Sigmoid colon (tissue), 7 donors: ENCODE measurements around the gene RPL7L1. TPM values are rescaled to one million over a fixed set of nuclear protein-coding genes. Genes with fewer than 3 reads are reported as not detected.
"Not testable (repeated sequence)": the region's sequence is repeated elsewhere in the genome, so short reads cannot be mapped to it uniquely, and the experiment has no call there.

ENCODE experiments used
- DNase-seq: peaks from one replicate; pipeline ENCODE4 v3.0.0-alpha.2; 2019
- H3K27ac ChIP-seq, 4 donors: fragments of 200-600 bp; sonication (generic); one replicate each; pipeline ENCODE4 v1.5.1; 2016 to 2019; ENCODE audit warnings: mild to moderate bottlenecking in 1 of 4
- H3K27me3 ChIP-seq, 3 donors: fragments of 200-600 bp; sonication (generic); one replicate each; pipeline ENCODE4 v1.5.1; 2019; ENCODE audit warnings: mild to moderate bottlenecking in 1 of 3
- H3K36me3 ChIP-seq, 4 donors: fragments of 200-600 bp; sonication (generic); one replicate each; pipeline ENCODE4 v1.5.1; 2016 to 2019
- H3K4me1 ChIP-seq, 4 donors: fragments of 200-600 bp; sonication (generic); one replicate each; pipeline ENCODE4 v1.5.1; 2017 to 2019
- H3K4me3 ChIP-seq, 4 donors: fragments of 200-600 bp; sonication (generic); one replicate each; pipeline ENCODE4 v1.5.1; 2017 to 2019; ENCODE audit warnings: mild to moderate bottlenecking in 2 of 4, moderate library complexity in 1 of 4
- H3K9me3 ChIP-seq, 4 donors: fragments of 200-600 bp in 3 of 4; sonication (generic) in 3 of 4; one replicate each; pipeline versions ENCODE4 v1.5.1 to v1.6.1; 2013 to 2019
- EP300 ChIP-seq, 4 donors: sonication (generic); formaldehyde crosslinking; IDR thresholded peaks; one replicate each; pipeline ENCODE4 v1.6.1; 2017; ENCODE audit warnings: antibody characterized with exemption in 4 of 4
- POLR2A ChIP-seq, 2 donors: fragments of 450-650 bp; IDR thresholded peaks; one replicate each; pipeline ENCODE4 v1.6.1; 2016; ENCODE audit warnings: antibody characterized with exemption in 2 of 2, mild to moderate bottlenecking in 2 of 2, moderate library complexity in 2 of 2
- POLR2AphosphoS5 ChIP-seq, 4 donors: sonication (generic); formaldehyde crosslinking; IDR thresholded peaks; one replicate each; pipeline ENCODE4 v1.6.1; 2017; ENCODE audit warnings: antibody characterized with exemption in 4 of 4
- WGBS, 2 donors: extraction: QIAGEN DNeasy Blood & Tissue Kit; methylation state at CpG; one replicate each; pipeline ENCODE4 v1.1.7; 2013; 5-methylcytosine and 5-hydroxymethylcytosine counted together
- intact Hi-C: fragments of 100-400 bp; cut with DNase I; formaldehyde crosslinking; loops from one replicate; pipeline ENCODE4 v1.15.1; 2023
- polyA plus RNA-seq, 3 donors: library from polyadenylated mRNA; stranded (reverse); fragments of 200-250 nt; gene quantifications; one replicate each; pipeline ENCODE4 v1.2.3, GENCODE V29; 2013
- total RNA-seq, 4 donors: library from RNA; depleted of rRNA; stranded (reverse); fragments of >200 nt; gene quantifications; one replicate each; pipeline ENCODE4 v1.1.0, GENCODE V29; 2016
- TF ChIP-seq, protein P1 (sequence below), 4 experiments: fragments of 450-650 bp in 3 of 4; fragments of 200-600 bp in 1 of 4; IDR thresholded peaks; one replicate each; pipeline ENCODE4 v1.5.1; 2016 to 2019; ENCODE audit warnings: antibody characterized with exemption in 4 of 4, mild to moderate bottlenecking in 3 of 4, moderate library complexity in 2 of 4
- donor health status: healthy with polysubstance abuse.
- donor health status: Bipolar disorder and iron deficiency.
- donor health status: healthy.

Gene RPL7L1
- total and polyA plus RNA-seq, 7 donors: 30.6 to 79.0 (median 67.6) TPM

DNA sequence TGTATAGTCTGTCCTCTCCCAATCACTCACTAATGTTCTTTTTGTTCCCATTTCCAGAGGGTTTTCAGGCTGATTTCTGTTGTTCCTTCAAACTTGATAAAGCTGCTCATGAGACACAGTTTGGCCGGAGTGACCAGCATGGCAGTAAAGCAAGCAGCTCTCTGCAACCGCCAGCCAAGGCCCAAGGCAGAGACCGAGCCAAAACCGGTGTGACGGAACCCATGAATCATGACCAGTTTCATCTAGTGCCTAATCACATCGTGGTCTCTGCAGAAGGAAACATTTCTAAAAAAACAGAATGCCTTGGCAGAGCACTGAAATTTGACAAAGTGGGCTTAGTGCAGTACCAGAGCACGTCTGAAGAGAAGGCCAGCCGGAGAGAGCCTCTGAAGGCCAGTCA is 14.8 kb upstream of the RPL7L1 start:
- no peaks in the 10 kb centered on the region for H3K9me3 ChIP-seq
- intact Hi-C loops: no loop called here
- no peak for DNase-seq
- no peak for TF ChIP-seq POLR2A (IDR thresholded peaks at IDR 0.05)
- TF ChIP-seq POLR2AphosphoS5 (IDR thresholded peaks at IDR 0.05): no peak
- TF ChIP-seq, protein P1, sequence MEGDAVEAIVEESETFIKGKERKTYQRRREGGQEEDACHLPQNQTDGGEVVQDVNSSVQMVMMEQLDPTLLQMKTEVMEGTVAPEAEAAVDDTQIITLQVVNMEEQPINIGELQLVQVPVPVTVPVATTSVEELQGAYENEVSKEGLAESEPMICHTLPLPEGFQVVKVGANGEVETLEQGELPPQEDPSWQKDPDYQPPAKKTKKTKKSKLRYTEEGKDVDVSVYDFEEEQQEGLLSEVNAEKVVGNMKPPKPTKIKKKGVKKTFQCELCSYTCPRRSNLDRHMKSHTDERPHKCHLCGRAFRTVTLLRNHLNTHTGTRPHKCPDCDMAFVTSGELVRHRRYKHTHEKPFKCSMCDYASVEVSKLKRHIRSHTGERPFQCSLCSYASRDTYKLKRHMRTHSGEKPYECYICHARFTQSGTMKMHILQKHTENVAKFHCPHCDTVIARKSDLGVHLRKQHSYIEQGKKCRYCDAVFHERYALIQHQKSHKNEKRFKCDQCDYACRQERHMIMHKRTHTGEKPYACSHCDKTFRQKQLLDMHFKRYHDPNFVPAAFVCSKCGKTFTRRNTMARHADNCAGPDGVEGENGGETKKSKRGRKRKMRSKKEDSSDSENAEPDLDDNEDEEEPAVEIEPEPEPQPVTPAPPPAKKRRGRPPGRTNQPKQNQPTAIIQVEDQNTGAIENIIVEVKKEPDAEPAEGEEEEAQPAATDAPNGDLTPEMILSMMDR (IDR thresholded peaks at IDR 0.05): no peak
- TF ChIP-seq EP300 (IDR thresholded peaks at IDR 0.05): no peak
- no peak overlapping the region for H3K27ac ChIP-seq
- peaks cover 32 to 99% (median 50%) of the 10 kb centered on the region in 4 donors for H3K36me3 ChIP-seq
- no peaks in the 10 kb centered on the region for H3K27me3 ChIP-seq
- H3K4me3 ChIP-seq: no peak overlapping the region
- 86 to 91% methylated on average over 8 of the region's 8 CpGs for WGBS, 2 donors
- no peaks in the 10 kb centered on the region for H3K4me1 ChIP-seq

DNA sequence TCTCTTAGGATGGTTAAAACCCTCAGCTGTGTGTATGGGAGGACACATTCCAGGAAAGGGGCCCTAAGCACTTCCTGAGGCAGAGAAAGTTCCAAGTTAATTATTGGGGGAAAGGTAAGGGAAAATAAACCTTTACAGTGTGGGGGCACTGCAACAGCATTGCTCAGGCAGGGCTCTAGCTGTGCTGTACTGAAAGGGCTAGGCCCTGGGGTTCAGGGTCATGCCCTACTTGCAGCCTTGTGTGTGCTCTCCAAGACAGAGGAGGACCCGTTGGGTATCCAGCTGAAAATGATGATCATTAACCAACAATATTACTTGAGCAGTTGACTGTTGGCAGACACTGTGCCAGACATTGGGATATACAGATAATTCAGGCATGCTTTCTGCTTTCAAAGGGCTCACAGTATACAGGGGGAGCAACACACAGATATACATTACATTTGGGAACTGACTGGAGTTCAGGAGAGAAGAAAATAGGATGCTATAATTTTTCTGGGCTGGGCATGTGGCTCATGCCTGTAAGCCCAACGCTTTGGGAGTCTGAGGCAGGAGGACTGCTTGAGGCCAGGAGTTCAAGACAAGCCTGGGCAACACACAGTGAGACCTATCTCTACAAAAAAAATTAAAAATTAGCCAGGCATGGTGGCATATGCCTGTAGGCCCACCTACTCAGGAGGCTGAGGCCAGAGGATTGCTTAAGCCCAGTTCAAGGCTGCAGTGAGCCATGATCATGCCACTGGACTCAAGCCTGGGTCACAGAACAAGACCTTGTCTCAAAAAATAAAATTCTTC is 9.1 kb upstream of the RPL7L1 start:
- no peak overlapping the region for H3K4me3 ChIP-seq
- intact Hi-C loops: no loop called here
- H3K9me3 ChIP-seq: no peaks in the 10 kb centered on the region
- 58 to 72% methylated on average over 2 of the region's 2 CpGs for WGBS, 2 donors
- no peaks in the 10 kb centered on the region for H3K4me1 ChIP-seq
- TF ChIP-seq POLR2A (IDR thresholded peaks at IDR 0.05): no peak
- no peak for DNase-seq
- H3K36me3 ChIP-seq: peaks cover 3 to 41% (median 13%) of the 10 kb centered on the region in 4 donors
- H3K27me3 ChIP-seq: no peaks in the 10 kb centered on the region
- no peak overlapping the region for H3K27ac ChIP-seq

DNA sequence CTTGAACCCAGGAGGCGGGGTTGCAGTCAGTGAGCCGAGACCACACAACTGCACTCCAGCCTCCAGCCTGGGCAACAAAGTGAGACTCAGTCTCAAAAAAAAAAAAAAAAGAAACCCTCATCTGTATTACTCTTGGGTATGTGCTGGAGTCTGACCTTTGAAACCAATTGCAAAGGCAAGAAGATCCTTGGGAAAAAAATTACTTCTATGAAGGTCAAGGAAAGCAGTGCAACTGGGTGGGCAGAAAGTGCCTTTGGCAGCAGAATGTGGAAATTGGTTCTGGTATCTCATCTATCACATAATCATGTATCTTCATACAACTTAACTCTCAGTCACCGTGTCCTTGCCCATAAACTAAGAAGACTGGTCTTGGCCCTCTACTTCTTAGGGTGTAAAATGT is 7.7 kb upstream of the RPL7L1 start:
- DNase-seq: no peak
- peaks cover 3 to 28% (median 7%) of the 10 kb centered on the region in 4 donors for H3K36me3 ChIP-seq
- no peak for TF ChIP-seq POLR2A (IDR thresholded peaks at IDR 0.05)
- peaks cover 0 to under 1% (median 0%) of the 10 kb centered on the region in 4 donors for H3K4me1 ChIP-seq
- intact Hi-C loops: no loop called here
- H3K4me3 ChIP-seq: no peak overlapping the region
- no peaks in the 10 kb centered on the region for H3K9me3 ChIP-seq
- H3K27me3 ChIP-seq: no peaks in the 10 kb centered on the region
- no peak overlapping the region for H3K27ac ChIP-seq
- WGBS, 2 donors: 79 to 84% methylated on average over 3 of the region's 3 CpGs

DNA sequence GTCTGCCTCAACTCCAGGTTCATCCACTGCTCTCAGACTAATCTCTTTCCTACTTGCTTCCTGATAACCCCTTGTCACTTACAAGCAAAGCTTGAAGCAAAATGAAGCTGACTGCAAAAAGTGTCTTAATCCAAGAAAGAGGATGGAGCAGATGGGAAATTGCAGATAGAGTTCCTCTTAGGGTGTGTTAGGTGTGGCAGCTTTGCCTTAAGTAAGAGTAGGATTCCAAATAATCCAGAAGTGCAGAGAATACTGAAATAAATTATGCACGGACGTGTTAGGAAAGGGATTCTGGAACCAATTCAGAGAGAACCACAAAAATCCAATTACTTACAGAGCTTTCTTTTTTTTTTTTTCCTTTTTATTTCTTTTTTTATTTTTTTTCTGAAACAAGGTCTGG is 6.1 kb upstream of the RPL7L1 start:
- WGBS, 2 donors: 65 to 80% methylated on average over 2 of the region's 2 CpGs
- Histone ChIP-seq H3K27me3 (no peaks in the 10 kb centered on the region), H3K9me3 (no peaks in the 10 kb centered on the region), H3K36me3 (peaks cover 0 to 12% (median 0%) of the 10 kb centered on the region in 4 donors), H3K27ac (no peak overlapping the region), H3K4me3 (no peak overlapping the region), H3K4me1 (peaks cover 0 to 7% (median 2%) of the 10 kb centered on the region in 4 donors)
- no peak for DNase-seq
- intact Hi-C loops: no loop called here
- no peak for TF ChIP-seq EP300 (IDR thresholded peaks at IDR 0.05)

DNA sequence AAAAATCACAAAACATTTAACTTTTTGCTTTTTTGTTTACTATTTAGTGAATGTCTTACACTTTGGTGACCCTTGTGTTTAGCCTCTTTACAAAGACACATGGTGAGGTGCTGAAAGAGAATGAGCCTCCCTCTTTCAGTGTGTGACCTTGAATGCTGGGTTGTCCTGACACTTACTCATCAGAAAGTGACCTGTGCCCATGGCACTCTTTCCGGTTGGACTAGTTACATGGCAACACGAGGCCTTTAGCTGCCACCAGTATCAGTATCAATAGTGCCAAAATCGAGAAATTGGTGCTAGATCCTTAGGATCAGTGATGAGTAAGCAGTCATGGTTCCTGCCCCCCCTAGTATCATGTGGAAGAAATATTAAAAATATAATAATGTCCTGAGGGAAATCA is 1.7 kb upstream of the RPL7L1 start:
- Histone ChIP-seq H3K27me3 (no peaks in the 10 kb centered on the region), H3K4me3 (no peak overlapping the region), H3K27ac (peak overlapping the region in 3 of 4 donors; percentile 43 to 62 (median 43)), H3K9me3 (no peaks in the 10 kb centered on the region), H3K36me3 (peaks cover 0 to 11% (median 5%) of the 10 kb centered on the region in 4 donors), H3K4me1 (peaks cover 0 to 34% (median 21%) of the 10 kb centered on the region in 4 donors)
- intact Hi-C loops: loop anchor here (1.0 to 2.0 kb wide), 3 partner anchors 95 to 216 kb away; partner anchors contain the start of gene BICRAL
- DNase-seq: no peak
- TF ChIP-seq EP300 (IDR thresholded peaks at IDR 0.05) (no peak), POLR2A (IDR thresholded peaks at IDR 0.05) (no peak), POLR2AphosphoS5 (IDR thresholded peaks at IDR 0.05) (no peak)
- TF ChIP-seq, protein P1 (IDR thresholded peaks at IDR 0.05): no peak
- WGBS, 2 donors: 34 to 78% methylated on average over 3 of the region's 3 CpGs

DNA sequence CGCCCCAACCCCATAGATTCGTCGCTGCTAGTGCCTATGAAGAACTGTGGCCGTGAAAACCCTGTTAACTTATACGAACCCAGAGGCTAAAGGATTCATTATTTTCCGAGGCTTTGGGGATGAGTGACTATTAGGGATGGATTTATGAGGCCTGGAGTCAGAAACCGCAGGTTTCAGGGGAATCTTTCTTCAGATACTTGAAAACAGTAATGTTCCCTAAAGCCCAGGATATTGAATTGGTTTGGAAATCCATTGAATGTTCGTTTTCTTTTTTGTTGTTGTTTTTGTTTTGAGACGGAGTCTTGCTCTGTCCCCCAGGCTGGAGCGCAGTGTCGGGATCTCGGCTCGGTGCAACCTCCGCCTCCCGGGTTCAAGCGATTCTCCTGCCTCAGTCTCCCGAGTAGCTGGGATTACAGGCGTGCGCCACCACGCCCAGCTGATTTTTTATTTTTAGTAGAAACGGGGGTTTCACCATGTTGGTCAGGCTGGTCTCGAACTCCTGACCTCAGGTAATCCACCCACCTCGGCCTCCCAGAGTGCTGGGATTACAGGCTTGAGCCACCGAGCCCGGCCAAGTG is 913 bp downstream of the RPL7L1 start:
- H3K27me3 ChIP-seq, H3K9me3 ChIP-seq, DNase-seq: not testable (repeated sequence)
- H3K4me1 ChIP-seq: peaks cover 0 to 40% (median 22%) of the 10 kb centered on the region in 4 donors
- peak overlapping the region; percentile 54 to 71 (median 60) for H3K4me3 ChIP-seq
- peak overlapping the region; percentile 87 to 92 (median 92) for H3K27ac ChIP-seq
- WGBS, 2 donors: 3 to 13% methylated on average over 25 of the region's 25 CpGs
- H3K36me3 ChIP-seq: peaks cover 19 to 38% (median 24%) of the 10 kb centered on the region in 4 donors
- intact Hi-C loops: loop anchor here (2.0 kb wide), 1 partner anchor 134 kb away; the partner anchor contains the start of gene TBCC

DNA sequence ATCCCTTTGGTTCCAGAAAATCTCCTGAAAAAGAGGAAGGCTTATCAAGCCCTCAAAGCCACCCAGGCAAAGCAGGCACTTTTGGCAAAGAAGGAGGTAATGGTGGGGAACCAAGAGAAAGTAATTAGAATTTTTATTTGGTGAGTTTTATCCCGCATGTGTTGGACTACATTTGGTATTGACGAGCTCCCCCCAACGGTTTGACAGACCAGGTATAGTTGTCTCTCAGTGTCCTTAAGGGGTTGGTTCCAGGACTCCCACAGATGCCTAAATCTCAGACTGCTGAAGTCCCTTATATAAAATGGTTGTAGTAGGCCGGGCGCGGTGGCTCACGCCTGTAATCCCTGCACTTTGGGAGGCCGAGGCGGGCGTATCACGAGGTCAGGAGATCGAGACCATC is 1.5 kb downstream of the RPL7L1 start:
- Histone ChIP-seq H3K27ac (peak overlapping the region; percentile 87 to 92 (median 92)), H3K4me1 (peaks cover 0 to 40% (median 22%) of the 10 kb centered on the region in 4 donors), H3K36me3 (peaks cover 24 to 43% (median 30%) of the 10 kb centered on the region in 4 donors), H3K4me3 (peak overlapping the region in 3 of 4 donors; percentile 54 to 71 (median 55))
- not testable (repeated sequence) for DNase-seq, H3K27me3 ChIP-seq, H3K9me3 ChIP-seq
- intact Hi-C loops: loop anchor here (2.0 kb wide), 1 partner anchor 134 kb away; the partner anchor contains the start of gene TBCC
- WGBS, 2 donors: 68 to 86% methylated on average over 12 of the region's 12 CpGs
